Kidney capillary endothelial cell (primary cell): ENCODE results near the gene PGGHG.

ENCODE experiments used
- DNase-seq: peaks from one replicate; pipeline ENCODE4 v3.0.0-alpha.2; 2018; ENCODE audit warnings: low spot score

Gene PGGHG

GRCh38 chr11:269146-269890 is 19.6 kb upstream of the PGGHG start:
- no peak for DNase-seq

GRCh38 chr11:270451-271318 is 18.2 kb upstream of the PGGHG start:
- no peak for DNase-seq

GRCh38 chr11:271319-271715 is 17.6 kb upstream of the PGGHG start:
- no peak for DNase-seq

GRCh38 chr11:272195-272930 is 16.6 kb upstream of the PGGHG start:
- no peak for DNase-seq

- no peak for DNase-seq
These were observed 16.1 kb upstream of the PGGHG start for GRCh38 chr11:272931-273198.

- DNase-seq = no peak
These were observed 12.7 kb upstream of the PGGHG start for GRCh38 chr11:276219-276618.

GRCh38 chr11:278001-278951 is 10.7 kb upstream of the PGGHG start, which contains the start of gene NLRP6:
Gene NLRP6, plus strand, starts transcription at chr11:278407. Its CDS starts 163 bp downstream, at chr11:278570.
- DNase-seq = no peak

- no peak for DNase-seq
These were observed 9.6 kb upstream of the PGGHG start for GRCh38 chr11:279040-279965.

DNA sequence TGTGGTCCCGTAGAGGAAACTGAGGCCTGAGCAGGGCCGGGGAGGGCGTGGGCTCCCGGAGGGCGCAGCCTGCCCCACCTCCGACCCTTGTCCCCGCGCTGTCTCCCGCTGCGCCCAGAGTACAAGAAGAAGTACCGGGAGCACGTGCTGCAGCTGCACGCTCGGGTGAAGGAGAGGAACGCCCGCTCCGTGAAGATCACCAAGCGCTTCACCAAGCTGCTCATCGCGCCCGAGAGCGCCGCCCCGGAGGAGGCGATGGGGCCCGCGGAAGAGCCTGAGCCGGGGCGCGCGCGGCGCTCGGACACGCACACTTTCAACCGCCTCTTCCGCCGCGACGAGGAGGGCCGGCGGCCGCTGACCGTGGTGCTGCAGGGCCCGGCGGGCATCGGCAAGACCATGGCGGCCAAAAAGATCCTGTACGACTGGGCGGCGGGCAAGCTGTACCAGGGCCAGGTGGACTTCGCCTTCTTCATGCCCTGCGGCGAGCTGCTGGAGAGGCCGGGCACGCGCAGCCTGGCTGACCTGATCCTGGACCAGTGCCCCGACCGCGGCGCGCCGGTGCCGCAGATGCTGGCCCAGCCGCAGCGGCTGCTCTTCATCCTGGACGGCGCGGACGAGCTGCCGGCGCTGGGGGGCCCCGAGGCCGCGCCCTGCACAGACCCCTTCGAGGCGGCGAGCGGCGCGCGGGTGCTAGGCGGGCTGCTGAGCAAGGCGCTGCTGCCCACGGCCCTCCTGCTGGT is 8.8 kb upstream of the PGGHG start:
- DNase-seq = no peak

GRCh38 chr11:280706-281485 is 8.0 kb upstream of the PGGHG start:
- DNase-seq = no peak

- no peak for DNase-seq
These were observed 7.3 kb upstream of the PGGHG start for GRCh38 chr11:281486-282161.

DNA sequence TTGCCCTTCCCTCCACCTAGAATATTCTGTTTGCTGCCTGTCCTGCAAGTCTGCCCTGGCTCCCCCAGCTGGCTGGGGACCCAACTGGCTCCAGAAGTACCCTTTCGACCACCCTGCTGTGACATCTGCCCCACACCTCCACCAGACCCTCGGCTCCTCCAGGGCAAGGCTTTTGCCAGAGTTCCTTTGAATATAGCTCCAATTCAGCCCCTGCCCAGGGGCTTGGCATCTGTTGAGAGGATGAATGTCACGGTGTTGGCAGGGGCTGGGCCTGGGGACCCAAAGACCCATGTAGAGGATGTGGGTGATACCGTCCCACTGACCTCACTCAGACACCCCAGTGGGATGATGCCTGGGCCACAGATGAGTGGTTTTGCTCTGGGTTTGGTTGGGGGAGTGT is 6.8 kb upstream of the PGGHG start:
- no peak for DNase-seq

DNA sequence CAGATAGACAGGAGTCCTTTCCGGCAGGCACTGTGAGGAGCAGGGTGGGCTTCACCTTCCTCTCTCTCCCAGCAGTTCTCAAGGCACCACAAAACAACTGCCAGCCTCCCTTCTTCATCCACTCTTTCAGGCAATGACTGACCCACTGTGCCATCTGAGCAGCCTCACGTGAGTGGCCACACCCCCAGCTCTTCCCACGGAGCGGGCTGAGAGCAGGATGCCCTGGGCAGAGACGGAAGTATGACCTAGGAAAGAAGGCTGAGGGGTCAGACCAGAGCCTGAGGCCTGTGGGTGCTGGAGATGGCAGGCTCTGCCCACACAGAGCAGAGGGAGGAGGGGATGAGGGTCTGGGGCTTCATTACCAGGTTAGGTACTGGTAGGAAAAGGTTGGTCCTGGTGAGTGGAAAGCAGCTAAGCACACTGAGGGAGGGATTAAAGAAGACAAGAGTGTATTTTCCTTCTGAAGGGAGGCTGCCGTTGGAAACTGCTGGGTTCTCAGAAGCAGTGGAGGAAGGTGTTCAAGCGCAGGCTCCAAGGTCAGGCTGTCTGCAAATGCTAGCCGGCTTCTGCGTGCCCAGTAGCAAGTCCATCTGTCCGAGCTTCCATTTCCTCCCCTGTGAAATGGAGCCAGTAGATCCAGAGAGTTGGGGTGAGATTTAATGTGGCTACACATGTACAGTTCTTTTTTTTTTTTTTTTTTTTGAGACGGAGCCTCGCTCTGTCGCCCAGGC is 6.1 kb upstream of the PGGHG start:
- DNase-seq = no peak

GRCh38 chr11:283405-284104 is 5.4 kb upstream of the PGGHG start:
- no peak for DNase-seq

- DNase-seq = no peak
These were observed 4.6 kb upstream of the PGGHG start for GRCh38 chr11:284105-285020.
